GM12875 (cell line): Measurements from ENCODE around the gene PEX10.

Experiments
- H3K4me3 ChIP-seq: one replicate; pipeline ENCODE4 v1.5.1; 2011; ENCODE audit warnings: low read depth, low read length, control low read depth
- CTCF ChIP-seq: IDR thresholded peaks from 2 replicates; pipeline ENCODE4 v1.5.1; 2011; ENCODE audit warnings: low read depth, mild to moderate bottlenecking, control low read depth, inconsistent platforms, low read length, moderate library complexity, borderline replicate concordance; ENCODE audit not compliant: insufficient read depth

The PEX10 gene

GRCh38 chr1:2373551-2374251, 38.7 kb downstream of the PEX10 start:
- TF ChIP-seq CTCF: no peak
- H3K4me3 ChIP-seq: no peak overlapping the region

GRCh38 chr1:2372551-2373490, 39.5 kb downstream of the PEX10 start:
- no peak overlapping the region for H3K4me3 ChIP-seq

GRCh38 chr1:2368053-2368744, 44.2 kb downstream of the PEX10 start:
- no peak for TF ChIP-seq CTCF
- no peak overlapping the region for H3K4me3 ChIP-seq

More at GRCh38 chr1:2372551-2373490, 39.5 kb downstream of the PEX10 start:
- TF ChIP-seq CTCF: no peak

GRCh38 chr1:2363847-2364513, 48.4 kb downstream of the PEX10 start:
- H3K4me3 ChIP-seq: no peak overlapping the region
- no peak for TF ChIP-seq CTCF

- no peak for TF ChIP-seq CTCF
- no peak overlapping the region for H3K4me3 ChIP-seq
Measured at GRCh38 chr1:2360588-2361364, 51.6 kb downstream of the PEX10 start.
